NCI-H226 (cell line): ENCODE results near the gene HMGN5.

Experiments used
- DNase-seq: peaks from one replicate; pipeline ENCODE4 v3.0.0-alpha.2; 2015

The HMGN5 gene, protein sequence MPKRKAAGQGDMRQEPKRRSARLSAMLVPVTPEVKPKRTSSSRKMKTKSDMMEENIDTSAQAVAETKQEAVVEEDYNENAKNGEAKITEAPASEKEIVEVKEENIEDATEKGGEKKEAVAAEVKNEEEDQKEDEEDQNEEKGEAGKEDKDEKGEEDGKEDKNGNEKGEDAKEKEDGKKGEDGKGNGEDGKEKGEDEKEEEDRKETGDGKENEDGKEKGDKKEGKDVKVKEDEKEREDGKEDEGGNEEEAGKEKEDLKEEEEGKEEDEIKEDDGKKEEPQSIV

DNA sequence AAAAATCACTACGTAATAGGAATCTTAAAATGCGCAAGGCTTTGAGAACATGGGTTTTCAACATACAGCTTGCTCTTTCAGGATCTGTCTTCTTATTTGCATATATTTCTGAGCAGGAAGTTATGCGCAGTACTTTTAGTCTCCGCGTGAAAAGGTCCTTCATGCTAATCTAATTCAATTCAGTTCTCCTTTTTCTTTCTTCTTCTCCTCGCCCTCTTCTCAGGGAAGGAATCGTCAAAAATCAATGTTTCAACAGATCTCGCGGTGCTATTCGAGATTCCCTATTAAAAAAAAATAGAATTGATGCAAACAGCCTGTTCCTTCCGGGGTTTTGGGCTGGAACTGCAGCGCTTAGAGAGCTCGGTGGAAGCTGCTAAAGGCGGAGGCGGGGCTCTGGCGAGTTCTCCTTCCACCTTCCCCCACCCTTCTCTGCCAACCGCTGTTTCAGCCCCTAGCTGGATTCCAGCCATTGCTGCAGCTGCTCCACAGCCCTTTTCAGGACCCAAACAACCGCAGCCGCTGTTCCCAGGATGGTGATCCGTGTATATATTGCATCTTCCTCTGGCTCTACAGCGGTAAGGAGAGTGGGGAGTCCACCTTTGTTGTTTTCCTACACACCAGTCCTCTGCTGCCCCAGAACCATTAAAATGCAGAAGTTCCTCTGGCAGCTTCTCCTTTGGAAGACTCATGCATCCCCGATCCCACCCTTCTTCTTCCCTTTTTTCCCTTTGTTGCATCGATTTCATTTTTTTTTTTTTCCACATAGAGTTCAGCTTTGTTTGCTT is at the start of gene HMGN5, which contains the start of gene SH3BGRL:
HMGN5 (minus strand) TSS at position 243 of the 785 bp plus-strand sequence. CDS start 80,364 bp downstream, outside the sequence.
SH3BGRL (plus strand) TSS at position 432 of the 785 bp plus-strand sequence; CDS start at position 531, 99 bp downstream.
- no peak for DNase-seq

DNA sequence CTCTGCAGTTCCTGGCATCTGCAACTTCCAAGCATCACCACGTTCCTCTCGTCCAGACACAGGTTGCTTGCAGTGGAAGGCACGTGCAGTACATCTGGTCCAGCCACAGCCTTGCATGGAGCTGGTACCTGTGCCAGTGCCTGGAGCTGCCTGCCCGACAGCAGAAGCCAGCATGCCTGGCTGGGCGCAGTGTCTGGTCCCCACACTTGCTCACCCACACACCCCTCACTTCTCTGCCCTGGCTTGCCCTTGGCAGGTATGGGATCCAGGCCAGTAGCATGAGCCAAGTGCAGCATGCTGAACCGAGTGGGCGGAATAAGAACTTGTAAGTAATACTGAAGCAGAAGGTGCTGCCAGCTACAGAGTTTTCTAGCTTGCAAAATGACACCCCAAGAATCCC is 40.0 kb upstream of the HMGN5 start:
- DNase-seq = no peak

DNA sequence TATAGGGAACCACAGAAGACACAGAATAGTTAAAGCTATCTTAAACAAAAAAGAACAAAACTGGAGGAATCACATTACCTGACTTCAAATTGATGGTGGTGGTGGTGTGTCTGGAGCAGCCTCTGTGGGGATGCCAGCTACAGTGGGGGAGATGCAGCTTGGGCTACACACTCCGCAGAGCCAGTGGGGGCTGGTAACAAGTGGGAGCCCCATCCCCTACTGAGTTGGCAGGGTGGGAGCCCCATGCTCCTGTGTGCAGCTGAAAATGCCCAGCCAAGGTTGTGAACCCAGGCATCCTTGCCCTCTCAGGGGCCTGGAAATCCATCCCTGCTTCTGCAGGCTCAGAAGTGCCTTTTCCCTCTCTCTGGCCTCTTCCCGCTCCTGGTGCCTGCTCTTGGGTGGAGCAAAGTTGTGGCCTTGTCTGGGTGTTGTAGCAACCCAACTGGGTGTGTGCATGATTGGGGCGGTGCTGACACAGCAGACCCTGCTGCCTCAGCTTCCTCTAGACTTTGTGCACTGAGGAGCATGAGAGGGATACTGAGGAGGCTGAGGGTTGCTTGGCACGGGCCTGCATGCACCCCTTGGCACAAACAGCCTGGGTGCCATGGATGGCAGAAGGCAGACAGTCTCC is 39.1 kb upstream of the HMGN5 start:
- no peak for DNase-seq

DNA sequence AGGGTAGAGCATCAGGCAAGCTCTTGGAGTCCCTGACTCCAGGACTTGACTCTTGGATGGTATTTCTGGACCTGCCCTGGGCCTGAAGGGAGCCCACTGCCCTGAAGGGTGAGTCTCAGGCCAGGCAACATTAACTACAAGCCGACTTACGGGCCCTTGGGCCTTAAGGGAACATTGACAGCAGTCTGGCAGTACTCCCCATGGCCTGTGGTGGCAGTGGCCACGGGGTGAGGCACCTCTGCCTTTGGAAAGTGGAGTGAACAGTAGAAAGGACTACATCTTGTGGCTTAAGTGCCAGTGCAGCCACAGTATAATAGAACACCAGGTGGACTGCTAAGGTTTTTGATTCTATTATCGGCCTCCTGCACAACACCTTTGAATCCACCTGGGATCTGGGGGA is 36.5 kb upstream of the HMGN5 start:
- no peak for DNase-seq

DNA sequence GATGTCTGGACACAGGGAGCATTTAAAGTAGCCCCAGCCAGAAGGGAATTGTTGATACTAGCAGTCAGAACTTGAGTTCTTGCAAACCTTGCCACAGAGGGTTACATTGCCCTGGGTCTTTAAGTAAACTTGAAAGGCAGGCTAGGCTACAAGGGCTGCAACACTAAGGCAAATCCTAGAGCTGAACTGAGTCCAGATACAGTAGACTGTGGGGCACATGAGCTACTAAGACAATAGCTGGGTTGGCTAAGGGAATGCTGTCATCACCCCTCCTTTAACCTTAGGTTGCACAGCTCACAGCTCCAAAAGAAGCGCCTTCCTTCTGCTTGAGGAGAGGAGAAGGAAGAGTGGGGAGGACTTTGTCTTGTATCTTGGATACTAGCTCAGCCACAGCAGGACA is 35.8 kb upstream of the HMGN5 start:
- no peak for DNase-seq

DNA sequence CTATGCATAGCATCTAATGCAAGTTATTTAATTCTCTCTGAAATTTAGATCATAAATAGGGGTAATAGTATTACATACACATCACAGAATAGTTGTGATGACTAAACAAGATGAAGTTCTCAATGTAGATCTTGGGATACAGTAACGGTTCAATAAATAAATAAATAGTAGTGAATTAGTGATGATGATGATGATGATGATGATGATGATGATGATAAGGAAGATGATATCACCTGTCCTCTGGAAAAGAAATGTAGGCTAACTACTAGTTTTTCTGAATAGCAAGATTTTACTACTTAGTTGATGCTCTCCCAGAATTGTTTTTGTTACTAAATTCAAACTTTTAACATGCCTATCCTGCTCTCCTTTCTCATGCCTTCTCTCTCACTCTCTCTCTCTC is 30.5 kb upstream of the HMGN5 start:
- no peak for DNase-seq

DNA sequence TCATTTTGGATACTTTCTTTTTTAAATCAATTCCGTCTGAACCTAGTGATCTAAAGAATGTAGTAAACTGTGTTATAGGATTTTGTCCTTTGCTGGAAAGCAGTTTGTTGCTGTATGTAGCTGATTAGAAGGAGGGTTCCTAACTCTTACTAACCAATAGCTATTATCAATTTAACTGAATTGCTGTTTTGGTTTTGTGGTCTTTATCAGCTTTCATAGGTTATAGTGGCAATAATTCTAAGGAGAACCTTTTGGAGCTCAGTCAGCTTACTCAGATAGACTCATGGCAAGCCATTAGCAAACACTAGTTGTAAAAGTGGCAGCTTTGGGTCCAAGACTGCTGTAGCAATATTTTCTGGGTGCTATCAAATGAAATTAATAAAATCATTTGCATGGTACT is 29.8 kb upstream of the HMGN5 start:
- no peak for DNase-seq

DNA sequence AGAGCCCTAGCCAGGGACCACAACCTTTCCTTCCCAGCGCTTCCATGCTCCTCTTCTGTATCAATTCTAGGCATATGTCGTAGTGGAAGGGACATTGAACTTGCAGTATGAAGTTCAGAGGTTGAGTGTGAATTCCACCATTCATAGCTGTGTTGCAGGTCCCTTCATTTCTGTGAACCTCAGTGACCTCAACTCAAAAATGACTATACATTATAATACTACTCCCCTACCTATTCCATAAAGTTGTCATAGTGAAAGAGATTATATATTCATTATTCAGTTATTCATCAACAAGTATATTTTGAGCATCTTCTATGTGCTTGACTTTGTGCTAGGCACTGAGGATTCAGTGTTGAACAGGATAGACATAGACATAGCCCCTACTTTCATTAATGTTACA is 28.2 kb upstream of the HMGN5 start:
- DNase-seq = no peak

DNA sequence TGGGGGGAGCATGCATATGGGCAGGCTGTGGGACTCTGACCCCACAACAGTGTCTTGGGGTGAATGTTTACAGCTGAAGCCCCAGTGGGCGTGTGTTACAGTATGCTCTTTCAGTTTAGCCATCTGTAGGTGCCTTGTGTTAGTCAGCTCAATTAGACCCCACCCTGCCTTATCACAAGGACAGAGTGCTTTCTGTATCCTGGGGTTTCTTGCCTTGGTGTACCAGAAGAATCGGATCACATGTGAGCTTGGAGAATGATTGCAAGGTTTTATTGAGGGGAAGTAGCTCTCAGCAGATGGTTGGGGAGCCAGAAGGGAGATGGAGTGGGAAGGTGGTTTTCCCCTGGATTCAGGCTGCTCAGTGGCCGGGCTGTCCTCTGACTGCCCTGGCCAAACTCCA is 27.5 kb upstream of the HMGN5 start:
- DNase-seq = no peak

DNA sequence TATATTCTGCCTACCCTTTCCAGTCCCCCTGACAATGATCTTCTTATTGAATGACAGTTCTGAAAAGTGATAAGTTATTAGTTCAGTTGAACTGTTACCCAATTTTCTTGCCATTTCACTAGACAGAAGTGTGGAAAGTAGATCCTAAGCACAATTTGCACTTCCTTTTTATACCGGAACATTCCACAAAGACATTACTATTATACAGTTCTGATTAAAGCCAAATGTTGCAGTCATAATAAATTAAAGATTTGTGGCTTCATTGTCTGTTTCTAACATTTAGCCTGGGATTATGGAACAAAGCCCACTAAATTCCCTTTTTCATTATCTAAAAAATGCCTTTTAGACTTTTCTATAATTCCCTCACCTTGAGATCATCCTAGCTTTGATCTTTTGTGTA is 14.0 kb upstream of the HMGN5 start:
- no peak for DNase-seq

DNA sequence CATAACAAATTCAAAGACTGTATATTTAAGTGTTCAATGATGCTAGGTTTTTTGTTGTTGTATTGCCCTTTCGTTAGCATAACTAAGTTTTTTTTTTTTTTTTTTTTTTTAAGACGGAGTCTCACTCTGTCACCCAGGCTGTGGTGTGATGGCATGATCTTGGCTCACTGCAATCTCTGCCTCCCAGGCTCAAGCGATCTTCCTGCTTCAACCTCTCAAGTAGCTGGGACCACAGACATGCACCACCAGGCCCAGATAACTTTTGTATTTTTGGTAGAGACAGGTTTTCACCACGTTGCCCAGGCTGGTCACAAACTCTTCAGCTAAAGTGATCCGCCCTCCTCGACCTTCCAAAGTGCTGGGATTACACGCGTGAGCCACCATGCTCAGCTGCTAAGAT is 7.2 kb upstream of the HMGN5 start:
- no peak for DNase-seq

DNA sequence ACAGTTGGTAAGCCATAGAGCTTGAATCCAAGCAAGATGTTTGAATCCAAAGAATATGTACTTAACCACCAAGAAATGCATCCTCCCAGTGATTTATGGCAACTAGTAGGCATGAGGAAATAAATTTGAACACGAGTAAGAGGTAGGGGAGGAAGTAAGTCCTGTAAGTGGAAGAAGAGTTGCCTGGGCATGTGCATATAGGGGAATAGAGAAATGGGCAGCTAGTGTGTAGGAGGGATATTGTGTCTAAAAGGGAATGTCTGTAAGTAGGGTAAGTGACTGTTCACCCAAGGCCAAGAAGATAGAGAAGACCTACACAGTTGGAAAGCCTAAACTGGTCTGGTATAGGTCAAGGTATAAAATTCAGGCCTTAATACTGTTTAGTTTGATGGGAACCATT is 4.8 kb upstream of the HMGN5 start:
- no peak for DNase-seq

DNA sequence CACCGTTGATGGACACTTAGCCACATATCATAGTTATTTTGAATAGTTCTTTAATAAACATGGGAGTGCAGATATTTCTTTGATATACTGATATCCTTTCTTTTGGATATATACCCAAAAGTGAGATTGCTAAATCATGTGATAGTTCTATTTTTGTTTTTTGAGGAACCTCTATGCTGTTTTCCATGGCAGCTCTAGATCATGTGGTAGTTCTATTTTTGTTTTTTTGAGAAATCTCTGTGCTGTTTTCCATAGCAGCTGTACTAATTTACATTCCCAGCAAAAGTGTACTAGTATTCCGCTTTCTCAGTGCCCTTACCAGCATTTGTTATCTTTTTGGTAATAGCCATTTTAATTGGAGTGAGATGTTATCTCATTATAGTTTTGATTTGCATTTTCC is 3.8 kb upstream of the HMGN5 start:
- DNase-seq = no peak

DNA sequence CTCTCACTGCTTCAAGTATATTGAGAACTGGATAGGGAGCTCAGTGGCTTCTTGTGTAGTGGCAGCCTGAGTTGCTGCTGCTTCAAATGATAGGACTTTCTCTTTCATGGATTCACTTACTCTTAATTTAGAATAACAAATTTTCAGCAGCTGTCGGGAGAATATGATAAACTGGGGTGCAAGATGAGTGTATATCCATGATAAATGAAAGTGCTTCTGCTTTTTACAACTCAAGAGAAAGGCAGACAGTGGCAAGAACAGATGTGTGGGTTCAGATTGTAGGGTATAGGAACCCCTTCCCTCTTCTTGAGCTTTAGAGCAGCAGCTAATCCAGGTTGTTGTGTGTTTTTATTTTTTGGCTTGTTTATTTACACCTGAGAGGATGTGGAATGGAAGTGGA is 1.2 kb upstream of the HMGN5 start:
- no peak for DNase-seq

DNA sequence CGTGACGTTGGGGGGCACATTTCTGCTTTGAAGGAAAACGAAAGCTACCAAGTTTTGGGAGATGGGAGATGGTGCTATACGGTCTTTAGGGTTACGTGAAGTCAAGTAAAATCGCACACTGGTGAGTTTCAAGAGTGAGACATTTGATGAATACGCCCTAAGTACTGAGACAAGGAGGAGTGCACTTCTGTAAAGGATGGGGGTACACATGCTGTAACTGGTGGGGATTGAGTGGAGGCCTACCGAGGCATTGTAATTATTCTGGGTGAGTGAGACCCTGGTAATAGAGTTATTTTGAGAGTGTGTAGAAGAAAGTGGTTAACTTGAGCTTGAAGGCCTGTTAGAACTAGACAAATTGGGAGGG is 725 bp upstream of the HMGN5 start:
- DNase-seq = no peak

DNA sequence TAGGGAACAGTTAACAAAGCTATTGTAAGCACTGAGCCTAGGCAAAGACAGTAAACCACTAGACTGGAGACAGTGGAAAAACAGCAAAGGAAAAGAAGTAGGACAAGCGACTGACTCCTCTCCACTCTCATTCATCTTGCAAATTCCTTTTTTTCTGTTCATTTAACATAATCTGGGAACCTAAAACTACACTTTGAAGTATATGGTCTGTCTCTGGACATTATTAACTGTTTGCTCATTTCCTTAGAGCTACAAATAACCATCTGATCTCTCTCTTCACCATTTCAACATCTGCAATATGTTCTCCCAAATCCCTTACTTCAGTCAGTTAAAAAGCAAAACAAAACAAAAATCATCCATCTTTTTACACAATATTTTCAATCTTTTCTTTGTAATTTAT is 642 bp downstream of the HMGN5 start:
- DNase-seq = no peak

DNA sequence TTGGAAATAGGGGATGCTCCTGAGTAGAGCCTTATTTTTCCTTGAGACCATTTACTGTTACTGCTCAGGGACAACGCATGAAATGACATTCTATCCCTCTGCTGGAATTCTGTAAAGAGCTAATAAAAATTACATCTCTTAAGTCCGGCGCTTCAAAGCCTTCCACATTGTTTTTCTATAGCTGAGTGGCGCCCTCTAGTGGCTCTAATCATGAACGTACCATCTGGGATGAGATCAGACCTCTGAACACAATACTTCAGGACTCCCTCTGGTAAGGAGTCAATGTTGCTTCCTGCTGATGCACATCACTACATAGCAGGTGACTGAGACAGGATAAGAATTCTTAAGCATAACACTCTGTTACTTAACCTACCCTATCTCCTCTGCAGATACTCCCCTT is 6.0 kb downstream of the HMGN5 start:
- DNase-seq = no peak

DNA sequence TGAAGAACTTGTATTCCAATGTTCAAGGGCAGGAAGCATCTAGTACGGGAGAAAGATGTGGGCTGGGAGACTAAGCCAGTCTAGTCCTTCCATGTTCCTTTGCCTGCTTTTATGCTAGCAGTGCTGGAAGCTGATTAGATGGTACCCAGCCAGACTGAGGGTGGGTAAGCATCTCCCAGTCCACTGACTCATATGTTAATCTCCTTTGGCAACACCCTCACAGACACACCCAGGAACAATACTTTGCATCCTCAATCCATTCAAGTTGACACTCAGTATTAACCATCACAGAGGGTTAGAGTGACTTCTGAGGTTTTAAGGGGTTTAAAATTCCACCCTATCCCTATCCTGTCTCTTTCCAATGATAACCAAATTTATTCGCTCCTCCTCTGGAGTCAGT is 6.5 kb downstream of the HMGN5 start:
- DNase-seq = no peak

DNA sequence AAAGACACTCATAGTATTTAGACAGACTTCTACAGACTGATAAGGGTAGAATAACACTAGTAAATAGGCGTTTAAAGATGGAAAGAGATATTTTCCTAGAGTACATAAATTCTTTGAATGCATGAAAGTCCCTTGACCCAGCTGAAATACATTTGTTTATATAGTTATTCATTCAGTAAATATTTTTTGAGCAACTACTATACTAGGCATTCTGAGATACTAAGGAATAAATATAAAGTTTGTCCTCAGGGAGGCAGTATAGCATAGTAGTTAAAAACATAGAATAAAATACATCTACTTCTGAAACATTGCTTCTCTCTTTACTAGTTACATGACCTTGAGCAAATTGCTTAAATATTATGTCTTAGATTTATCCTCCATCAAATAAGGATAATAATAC is 27.4 kb downstream of the HMGN5 start:
- DNase-seq = no peak

DNA sequence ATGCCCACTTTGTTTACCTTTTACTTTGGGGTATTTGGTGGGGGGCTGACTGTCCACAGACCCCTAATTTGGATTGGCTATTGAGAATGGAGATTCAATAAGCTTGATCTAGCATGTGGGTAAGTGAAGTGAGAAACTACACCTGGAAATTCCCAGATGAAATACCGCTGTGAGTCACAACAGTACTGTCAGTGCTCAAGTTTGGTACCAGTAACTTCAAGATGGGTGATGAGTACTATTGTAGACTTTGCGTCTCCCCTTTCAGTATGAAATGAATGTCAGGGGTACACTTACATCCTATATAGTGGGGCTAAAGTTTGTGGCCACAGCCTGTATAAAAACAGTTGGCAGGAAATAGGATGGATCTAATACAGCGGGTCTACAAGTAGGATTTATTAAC is 33.3 kb downstream of the HMGN5 start:
- DNase-seq = no peak

DNA sequence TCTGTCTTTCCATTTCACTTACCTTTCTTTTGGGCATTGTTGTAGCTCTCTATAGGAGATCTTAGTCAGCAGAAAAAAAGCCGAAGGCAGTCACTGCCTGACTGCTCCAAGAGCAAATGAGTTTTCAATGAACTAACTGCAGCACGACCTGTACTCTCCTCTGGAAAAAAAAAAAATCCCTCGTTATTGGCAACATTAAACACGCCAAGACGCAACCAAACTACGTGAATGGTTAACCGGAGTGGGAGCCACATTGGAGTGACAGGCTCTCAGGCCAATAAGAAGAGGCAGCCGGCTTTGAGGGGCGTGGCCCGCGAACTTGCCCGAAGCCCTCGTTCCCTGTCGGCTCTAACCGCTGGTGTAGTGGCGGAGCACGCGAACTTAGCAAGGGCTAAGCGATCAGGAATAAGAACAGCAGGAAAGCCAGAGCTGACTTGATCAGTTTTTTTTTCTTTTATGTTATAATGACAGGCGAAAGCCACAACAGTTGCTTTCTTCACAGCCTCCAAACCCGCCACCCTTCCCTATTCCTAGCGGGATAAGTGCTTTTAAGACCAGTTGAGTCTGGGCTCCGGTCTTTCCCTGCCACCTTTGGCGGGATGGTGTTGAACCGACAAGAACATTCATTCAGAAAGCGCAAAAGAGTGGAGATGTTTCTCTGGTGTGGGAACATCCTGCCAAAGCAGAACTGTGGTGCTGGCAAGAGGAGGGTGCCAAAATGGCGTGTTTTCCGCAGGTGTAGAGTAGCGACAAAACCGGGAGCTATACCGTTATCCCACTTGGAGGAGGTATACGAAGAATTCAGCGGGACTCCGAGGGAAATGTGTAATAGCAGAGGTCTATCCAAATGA is 80.0 kb downstream of the HMGN5 start:
- DNase-seq = peak; percentile 1

DNA sequence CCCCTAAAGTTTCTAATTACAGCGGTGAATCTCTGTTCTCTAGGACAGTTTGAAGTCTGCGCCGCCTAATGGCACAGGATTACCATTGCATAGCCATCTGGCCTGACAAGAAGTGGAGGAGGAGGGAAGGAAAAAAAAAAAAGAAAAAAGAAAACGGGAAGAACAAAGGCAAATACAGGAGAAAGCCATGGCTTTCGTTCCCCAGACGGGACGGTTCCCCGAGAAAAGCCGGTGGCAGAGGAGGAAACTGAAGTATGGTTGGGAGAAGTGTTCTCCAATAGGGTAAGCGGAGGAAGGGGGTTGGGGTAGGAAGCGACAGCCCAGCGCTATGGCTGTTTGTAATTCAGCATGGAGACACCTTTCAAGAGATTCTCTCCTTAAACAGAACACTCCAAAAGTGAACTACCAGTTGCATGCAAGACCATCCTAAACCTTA is 80.8 kb downstream of the HMGN5 start:
- DNase-seq = no peak

DNA sequence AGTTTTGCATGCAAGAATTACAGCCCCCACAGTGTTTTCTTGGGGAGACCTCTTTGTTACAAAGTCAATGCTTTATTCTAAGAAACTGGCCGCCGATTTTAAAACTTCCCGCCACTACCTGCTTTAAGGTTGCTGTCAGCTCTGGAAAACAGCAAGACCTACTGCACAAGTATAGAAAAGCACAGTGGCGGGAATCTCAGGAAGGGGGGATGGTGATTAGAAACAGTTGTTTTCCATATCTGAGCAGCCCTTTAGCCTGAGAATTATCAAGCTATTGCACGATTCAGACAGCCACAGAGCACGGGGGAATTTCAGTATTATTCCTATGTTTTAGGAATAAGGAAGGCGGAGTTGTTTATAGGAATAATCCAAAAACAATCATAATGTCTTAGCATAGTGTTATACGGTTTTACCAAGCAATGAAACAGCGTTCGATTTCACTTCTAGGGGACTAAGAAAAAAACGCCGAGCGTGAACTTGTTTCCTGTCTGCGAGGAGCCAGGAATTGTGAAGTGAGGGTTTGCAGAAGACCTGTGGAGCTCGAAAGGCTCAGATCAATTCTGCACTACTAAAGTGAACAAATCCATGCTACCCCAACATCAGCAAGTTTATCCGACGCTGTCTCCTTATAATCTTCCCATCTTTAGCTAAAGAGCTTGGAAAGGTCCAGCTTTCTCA is 81.3 kb downstream of the HMGN5 start:
- DNase-seq = no peak
